Esophagus squamous epithelium (tissue), 5 donors: ENCODE data around the gene DYNLRB1. TPM values are rescaled to one million over a fixed set of nuclear protein-coding genes. Genes with fewer than 3 reads are reported as not detected.
A peak's percentile ranks its signal among the peaks of the same experiment; 100 is the strongest.

Experiments
- DNase-seq: peaks from one replicate; lab custom pipeline; 2025; lab: John Stamatoyannopoulos, UW
- H3K27ac ChIP-seq, 4 donors: fragments of 200-600 bp; sonication (generic); one replicate each; pipeline ENCODE4 v1.5.1; 2016 to 2019; ENCODE audit warnings: mild to moderate bottlenecking in 1 of 4
- H3K27me3 ChIP-seq, 4 donors: fragments of 200-600 bp; sonication (generic); 1 replicate in 3 of 4; 2 replicates in 1 of 4; pipeline versions ENCODE4 v1.5.1 to v1.6.0; 2017 to 2021; ENCODE audit warnings: antibody characterized with exemption in 1 of 4
- H3K36me3 ChIP-seq, 3 donors: fragments of 200-600 bp; sonication (generic); one replicate each; pipeline ENCODE4 v1.5.1; 2016 to 2019
- H3K4me1 ChIP-seq, 3 donors: fragments of 200-600 bp; sonication (generic); one replicate each; pipeline ENCODE4 v1.5.1; 2017 to 2019
- H3K4me3 ChIP-seq, 4 donors: fragments of 200-600 bp; sonication (generic); 1 replicate in 3 of 4; 2 replicates in 1 of 4; pipeline ENCODE4 v1.5.1; 2016 to 2019; ENCODE audit warnings: mild to moderate bottlenecking in 2 of 4, moderate library complexity in 1 of 4
- H3K9me3 ChIP-seq, 3 donors: fragments of 200-600 bp; sonication (generic); one replicate each; pipeline ENCODE4 v1.5.1; 2016 to 2019
- CTCF ChIP-seq, 6 experiments: fragments of 450-650 bp in 4 of 6; fragments of 200-600 bp in 2 of 6; sonication (generic) in 2 of 6; IDR thresholded peaks; one replicate each; pipeline ENCODE4 v1.5.1; 2016 to 2019; ENCODE audit warnings: antibody characterized with exemption in 6 of 6, mild to moderate bottlenecking in 4 of 6, moderate library complexity in 4 of 6
- POLR2A ChIP-seq, 4 donors: fragments of 450-650 bp; IDR thresholded peaks; one replicate each; pipeline ENCODE4 v1.6.1; 2017; ENCODE audit warnings: antibody characterized with exemption in 4 of 4, mild to moderate bottlenecking in 4 of 4, moderate library complexity in 3 of 4
- WGBS, 2 donors: methylation state at CpG; one replicate each; pipeline ENCODE4 v1.1.5; 2018; 5-methylcytosine and 5-hydroxymethylcytosine counted together
- intact Hi-C: fragments of 100-400 bp; cut with DNase I; formaldehyde crosslinking; loops from one replicate; pipeline ENCODE4 v1.15.0; 2022
- total RNA-seq, 4 donors: library from RNA; depleted of rRNA; stranded (reverse); fragments of >200 nt; gene quantifications; one replicate each; pipeline ENCODE4 v1.1.0, GENCODE V29; 2016
- donor health status: DM: yes; HTN: yes; CAD: no.

The DYNLRB1 gene
- 100 to 1,000 TPM in 2 of 4 donors, 10 to 100 TPM in 2; 77.9 to 108 (median 97.2) TPM for total RNA-seq

- Histone ChIP-seq H3K4me3 (peak within 1 kb of the TSS; percentile 62 to 92 (median 80)), H3K27ac (peak within 1 kb of the TSS; percentile 95 to 99 (median 97)), H3K27me3 (no peaks in the 10 kb centered on the region), H3K36me3 (peaks cover 0 to 34% (median 0%) of the 10 kb centered on the region in 3 donors), H3K9me3 (no peaks in the 10 kb centered on the region), H3K4me1 (peaks cover 0 to 84% (median 27%) of the 10 kb centered on the region in 3 donors)
- intact Hi-C loops = no loop called here
- TF ChIP-seq CTCF (IDR thresholded peaks at IDR 0.05) = peak in 1 of 6 experiments; percentile 6
- peak in 3 of 4 donors; percentile 36 to 88 (median 82) for TF ChIP-seq POLR2A (IDR thresholded peaks at IDR 0.05)
- WGBS, 2 donors = 0 to 2% methylated on average over 9 to 13 of the region's 59 CpGs
- DNase-seq = peak; percentile 79
Observed at GRCh38 chr20:34516247-34517113, at the start of gene DYNLRB1. DYNLRB1 (plus strand) TSS chr20:34516422; CDS start chr20:34516459, 37 bp downstream.

- Histone ChIP-seq H3K9me3 (no peaks in the 10 kb centered on the region), H3K27ac (no peak overlapping the region), H3K4me3 (no peak overlapping the region), H3K36me3 (peaks cover 5 to 96% (median 12%) of the 10 kb centered on the region in 3 donors), H3K4me1 (peaks cover 0 to 11% (median 5%) of the 10 kb centered on the region in 3 donors), H3K27me3 (no peaks in the 10 kb centered on the region)
- no peak for DNase-seq
- 83 to 84% methylated on average over 1 of the region's 1 CpG for WGBS, 2 donors
- TF ChIP-seq POLR2A (IDR thresholded peaks at IDR 0.05) (no peak), CTCF (IDR thresholded peaks at IDR 0.05) (no peak)
- intact Hi-C loops = no loop called here
Observed at GRCh38 chr20:34468951-34469350, 47.3 kb upstream of the DYNLRB1 start.

GRCh38 chr20:34472246-34472925, 43.8 kb upstream of the DYNLRB1 start:
- Histone ChIP-seq H3K9me3 (no peaks in the 10 kb centered on the region), H3K4me3 (no peak overlapping the region), H3K36me3 (peaks cover 5 to 84% (median 12%) of the 10 kb centered on the region in 3 donors), H3K27me3 (no peaks in the 10 kb centered on the region), H3K4me1 (peaks cover 0 to 20% (median 5%) of the 10 kb centered on the region in 3 donors), H3K27ac (peak overlapping the region in 1 of 4 donors; percentile 1)
- no peak for DNase-seq
- no peak for TF ChIP-seq POLR2A (IDR thresholded peaks at IDR 0.05)
- no peak for TF ChIP-seq CTCF (IDR thresholded peaks at IDR 0.05)
- intact Hi-C loops = no loop called here
- WGBS, 2 donors = 56 to 74% methylated on average over 5 to 6 of the region's 6 CpGs

GRCh38 chr20:34473262-34473883, 42.8 kb upstream of the DYNLRB1 start:
- H3K36me3 ChIP-seq = peaks cover 5 to 84% (median 18%) of the 10 kb centered on the region in 3 donors

More at GRCh38 chr20:34473262-34473883, 42.8 kb upstream of the DYNLRB1 start:
- TF ChIP-seq POLR2A (IDR thresholded peaks at IDR 0.05) = no peak
- TF ChIP-seq CTCF (IDR thresholded peaks at IDR 0.05) = peak in 3 of 6 experiments; percentile 22 to 33 (median 31)
- no peaks in the 10 kb centered on the region for H3K9me3 ChIP-seq
- peaks cover 0 to 20% (median 5%) of the 10 kb centered on the region in 3 donors for H3K4me1 ChIP-seq
- intact Hi-C loops = no loop called here
- H3K4me3 ChIP-seq = no peak overlapping the region
- no peak overlapping the region for H3K27ac ChIP-seq
- WGBS, 2 donors = 64 to 65% methylated on average over 5 of the region's 5 CpGs
- H3K27me3 ChIP-seq = no peaks in the 10 kb centered on the region
- DNase-seq = no peak
